SK-N-SH (cell line): ENCODE measurements around the gene SPATA16. TPM values are rescaled to one million over a fixed set of nuclear protein-coding genes. Genes with fewer than 3 reads are reported as not detected.
"Not testable (repeated sequence)": the region's sequence is repeated elsewhere in the genome, so short reads cannot be mapped to it uniquely, and the experiment has no call there.

ENCODE experiments used
- CTCF ChIA-PET: fragments of 300-600, 350-600 bp; formaldehyde crosslinking; extraction: SDS; loops from one replicate; lab custom pipeline; 2021; lab: Yijun Ruan, JAX
- POLR2A ChIA-PET: fragments of 350-600 bp; sonication (Branson Sonifier 250); formaldehyde crosslinking; extraction: SDS; loops from one replicate; lab custom pipeline; 2020; ENCODE audit warnings: antibody characterized with exemption, inconsistent platforms; lab: Yijun Ruan, JAX
- DNase-seq: peaks from one replicate; pipeline ENCODE4 v3.0.0; 2012
- H2AFZ ChIP-seq: fragments of 200-600 bp; sonication (generic); 2 replicates; pipeline ENCODE4 v1.8.1; 2016; ENCODE audit warnings: antibody characterized with exemption, mild to moderate bottlenecking, low read depth
- H3F3A ChIP-seq: fragments of 200-600 bp; sonication (generic); replicated peaks from 2 replicates; pipeline ENCODE3; 2016; ENCODE audit warnings: antibody characterized with exemption, mild to moderate bottlenecking; ENCODE audit not compliant: insufficient read depth
- H3K27ac ChIP-seq, 2 experiments: fragments of 200-500 bp in 1 of 2; fragments of 200-600 bp in 1 of 2; sonication (Bioruptor generic) in 1 of 2; sonication (generic), shearing (Covaris generic) in 1 of 2; 2 replicates each; pipeline versions ENCODE4 v1.5.1 to v1.6.1; 2014 to 2016; ENCODE audit warnings: low read depth in 2 of 2, inconsistent platforms in 1 of 2, low read length in 1 of 2, mild to moderate bottlenecking in 1 of 2, mixed read lengths in 1 of 2
- H3K27me3 ChIP-seq: fragments of 200-600 bp; sonication (generic), shearing (Covaris generic); 2 replicates; pipeline ENCODE4 v1.6.1; 2016; ENCODE audit warnings: mixed run types; ENCODE audit not compliant: insufficient read depth
- H3K36me3 ChIP-seq, 2 experiments: fragments of 200-500 bp in 1 of 2; fragments of 200-600 bp in 1 of 2; sonication (Bioruptor generic) in 1 of 2; sonication (generic) in 1 of 2; replicated peaks in 1 of 2; 2 replicates each; pipeline versions ENCODE3 to v1.5.1; 2014 to 2016; ENCODE audit warnings: low read length in 1 of 2, mild to moderate bottlenecking in 1 of 2; ENCODE audit not compliant: insufficient read depth in 2 of 2, control insufficient read depth in 1 of 2
- H3K4me1 ChIP-seq, 2 experiments: fragments of 200-500 bp in 1 of 2; fragments of 200-600 bp in 1 of 2; sonication (Bioruptor generic) in 1 of 2; sonication (generic), shearing (Covaris generic) in 1 of 2; 2 replicates each; pipeline versions ENCODE4 v1.5.1 to v1.6.1; 2014 to 2016; ENCODE audit warnings: low read depth in 1 of 2, low read length in 1 of 2, mixed run types in 1 of 2; ENCODE audit not compliant: insufficient read depth in 2 of 2, control insufficient read depth in 1 of 2
- H3K4me2 ChIP-seq: fragments of 200-600 bp; sonication (generic), shearing (Covaris generic); 2 replicates; pipeline ENCODE4 v1.6.1; 2017; ENCODE audit warnings: mixed run types
- H3K4me3 ChIP-seq, 2 experiments: fragments of 200-500 bp in 1 of 2; fragments of 200-600 bp in 1 of 2; sonication (Bioruptor generic) in 1 of 2; sonication (generic), shearing (Covaris generic) in 1 of 2; 2 replicates each; pipeline versions ENCODE4 v1.5.1 to v1.8.1; 2014 to 2016; ENCODE audit warnings: low read depth in 2 of 2, inconsistent platforms in 1 of 2, low read length in 1 of 2, mild to moderate bottlenecking in 1 of 2, mixed read lengths in 1 of 2, moderate library complexity in 1 of 2
- H3K79me2 ChIP-seq: fragments of 200-600 bp; sonication (generic); 2 replicates; pipeline ENCODE4 v1.8.1; 2017; ENCODE audit warnings: mild to moderate bottlenecking; ENCODE audit not compliant: insufficient read depth
- H3K9ac ChIP-seq: fragments of 200-600 bp; sonication (generic); 2 replicates; pipeline ENCODE4 v1.6.1; 2017; ENCODE audit warnings: mixed run types
- H3K9me2 ChIP-seq: fragments of 200-600 bp; sonication (generic); 2 replicates; pipeline ENCODE4 v1.6.1; 2017; ENCODE audit warnings: mixed run types
- H3K9me3 ChIP-seq: fragments of 200-600 bp; sonication (generic); 2 replicates; pipeline ENCODE4 v1.6.1; 2017; ENCODE audit warnings: mixed run types, mild to moderate bottlenecking, moderate library complexity
- H4K20me1 ChIP-seq: fragments of 200-600 bp; sonication (generic); 2 replicates; pipeline ENCODE4 v1.6.1; 2017; ENCODE audit warnings: mild to moderate bottlenecking, mixed run types; ENCODE audit not compliant: insufficient read depth
- CHD2 ChIP-seq: fragments of 150-350 bp; IDR thresholded peaks from 2 replicates; pipeline ENCODE4 v1.6.1; 2018; ENCODE audit warnings: low read length; ENCODE audit not compliant: partially characterized antibody
- EP300 ChIP-seq, 2 experiments: IDR thresholded peaks; 2 replicates each; pipeline versions ENCODE4 v1.4.0 to v1.6.1; 2012; ENCODE audit warnings: borderline replicate concordance in 1 of 2, low read depth in 1 of 2, low read length in 1 of 2
- EZH2phosphoT487 ChIP-seq: fragments of 200-600 bp; sonication (generic); IDR thresholded peaks from 2 replicates; pipeline ENCODE4 v1.6.1; 2017; ENCODE audit warnings: low read depth, mixed run types, mild to moderate bottlenecking, antibody characterized with exemption, moderate library complexity, borderline replicate concordance
- FOSL2 ChIP-seq: IDR thresholded peaks from 2 replicates; pipeline ENCODE4 v1.4.0; 2012; ENCODE audit warnings: low read depth, mild to moderate bottlenecking, moderate library complexity, borderline replicate concordance
- FOXJ3 ChIP-seq: sonication (generic); formaldehyde crosslinking; IDR thresholded peaks from 2 replicates; pipeline ENCODE4 v1.5.1; 2020; ENCODE audit warnings: mild to moderate bottlenecking, missing genetic modification reagents
- GABPA ChIP-seq: IDR thresholded peaks from 2 replicates; pipeline ENCODE4 v1.4.0; 2012; ENCODE audit warnings: low read depth, mild to moderate bottlenecking
- NFIC ChIP-seq: IDR thresholded peaks from 2 replicates; pipeline ENCODE4 v1.4.0; 2012; ENCODE audit warnings: borderline replicate concordance
- RAD21 ChIP-seq: IDR thresholded peaks from 2 replicates; pipeline ENCODE4 v1.6.1; 2012; ENCODE audit warnings: mild to moderate bottlenecking, low read length
- RCOR1 ChIP-seq: fragments of 150-350 bp; IDR thresholded peaks from 2 replicates; pipeline ENCODE4 v1.6.1; 2017; ENCODE audit warnings: antibody characterized with exemption, low read length
- SMC3 ChIP-seq: IDR thresholded peaks from 2 replicates; pipeline ENCODE4 v1.6.1; 2012; ENCODE audit warnings: low read depth, low read length, improper control_type of control experiment
- TCF12 ChIP-seq: IDR thresholded peaks from 2 replicates; pipeline ENCODE4 v1.4.0; 2012
- TEAD4 ChIP-seq: IDR thresholded peaks from 2 replicates; pipeline ENCODE4 v1.4.0; 2012; ENCODE audit warnings: mild to moderate bottlenecking, borderline replicate concordance; ENCODE audit not compliant: insufficient read depth
- ZBTB33 ChIP-seq: IDR thresholded peaks from 2 replicates; pipeline ENCODE4 v1.4.0; 2012; ENCODE audit warnings: low read depth, borderline replicate concordance
- WGBS: methylation state at CpG from one replicate; pipeline ENCODE4 v1.1.6; 2017; ENCODE audit warnings: low lambda C conversion rate; 5-methylcytosine and 5-hydroxymethylcytosine counted together
- polyA plus RNA-seq, 3 experiments: library from polyadenylated mRNA; depleted of rRNA; stranded (reverse); fragments of >200 nt; gene quantifications; 2 replicates each; pipeline ENCODE4 v1.2.3, GENCODE V29; 2012
- TF ChIP-seq, protein P1 (sequence below): fragments of 200-600 bp; sonication (generic); IDR thresholded peaks from 2 replicates; pipeline ENCODE4 v1.6.1; 2017; ENCODE audit warnings: antibody characterized with exemption, mild to moderate bottlenecking, moderate library complexity

The SPATA16 gene, protein sequence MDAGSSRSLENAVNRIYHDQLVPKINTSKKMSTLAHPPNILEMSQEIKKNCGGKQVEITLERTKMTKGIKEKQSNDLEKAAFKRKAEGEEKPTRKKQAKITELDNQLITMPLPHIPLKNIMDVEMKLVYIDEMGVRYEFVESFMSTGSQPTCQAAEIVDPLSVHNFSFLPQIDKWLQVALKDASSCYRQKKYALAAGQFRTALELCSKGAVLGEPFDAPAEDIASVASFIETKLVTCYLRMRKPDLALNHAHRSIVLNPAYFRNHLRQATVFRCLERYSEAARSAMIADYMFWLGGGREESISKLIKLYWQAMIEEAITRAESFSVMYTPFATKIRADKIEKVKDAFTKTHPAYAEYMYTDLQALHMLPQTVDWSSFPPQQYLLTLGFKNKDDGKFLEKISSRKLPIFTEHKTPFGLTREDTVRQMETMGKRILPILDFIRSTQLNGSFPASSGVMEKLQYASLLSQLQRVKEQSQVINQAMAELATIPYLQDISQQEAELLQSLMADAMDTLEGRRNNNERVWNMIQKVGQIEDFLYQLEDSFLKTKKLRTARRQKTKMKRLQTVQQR
- not detected in 2 replicates for polyA plus RNA-seq (2012; rRNA removed)
- polyA plus RNA-seq (2012; cell fraction: cytosol; rRNA removed) = not detected in 2 replicates
- not detected in 2 replicates for polyA plus RNA-seq (2012; cell fraction: nucleus; rRNA removed)

DNA sequence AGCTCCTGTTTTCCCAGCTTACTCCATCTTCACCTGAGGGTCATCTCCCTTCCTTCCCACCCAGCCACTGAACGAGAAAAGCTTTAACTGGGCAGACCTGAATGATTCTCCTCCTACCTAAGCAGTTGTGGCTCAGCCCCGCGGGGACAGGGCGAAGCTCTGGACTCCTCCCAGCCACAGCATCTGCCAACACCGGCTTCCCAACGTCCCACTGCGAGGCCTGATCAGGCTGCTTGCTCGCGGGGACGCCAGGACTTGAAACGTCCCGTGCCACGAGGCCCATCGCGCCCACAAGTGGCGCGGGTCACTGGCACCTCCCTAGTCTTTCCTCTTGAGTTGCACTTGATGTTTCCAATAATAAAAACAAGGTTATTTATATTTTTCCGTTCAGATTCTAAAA is at the start of gene SPATA16:
SPATA16 (minus strand) TSS at position 250 of the 400 bp plus-strand sequence. CDS start 23,504 bp downstream, outside the sequence.
- Histone ChIP-seq H3K36me3 (no peaks in the 10 kb centered on the region), H3K9me3 (no peaks in the 10 kb centered on the region)
- no peak for TF ChIP-seq NFIC
- no peak for TF ChIP-seq CHD2
- TF ChIP-seq FOXJ3 = no peak
- no peak for TF ChIP-seq GABPA
- TF ChIP-seq, all 33 proteins: peak for 0
- H2AFZ ChIP-seq = no peak within 1 kb of the TSS
- 70% methylated on average over 18 of the region's 18 CpGs for WGBS
- H3K27me3 ChIP-seq = no peaks in the 10 kb centered on the region
- H3K4me2 ChIP-seq = no peak within 1 kb of the TSS
- no peak within 1 kb of the TSS for H3K9ac ChIP-seq
- no peaks in the 10 kb centered on the region for H3F3A ChIP-seq
- H3K4me3 ChIP-seq = no peak within 1 kb of the TSS
- H4K20me1 ChIP-seq = no peaks in the 10 kb centered on the region
- no peaks in the 10 kb centered on the region; a peak in 1 of 4 replicates for H3K4me1 ChIP-seq
- CTCF ChIA-PET = no interaction called here
- no peaks in the 10 kb centered on the region for H3K79me2 ChIP-seq
- no peak within 1 kb of the TSS for H3K27ac ChIP-seq
- DNase-seq = no peak
- no peaks in the 10 kb centered on the region for H3K9me2 ChIP-seq
- POLR2A ChIA-PET = no interaction called here

DNA sequence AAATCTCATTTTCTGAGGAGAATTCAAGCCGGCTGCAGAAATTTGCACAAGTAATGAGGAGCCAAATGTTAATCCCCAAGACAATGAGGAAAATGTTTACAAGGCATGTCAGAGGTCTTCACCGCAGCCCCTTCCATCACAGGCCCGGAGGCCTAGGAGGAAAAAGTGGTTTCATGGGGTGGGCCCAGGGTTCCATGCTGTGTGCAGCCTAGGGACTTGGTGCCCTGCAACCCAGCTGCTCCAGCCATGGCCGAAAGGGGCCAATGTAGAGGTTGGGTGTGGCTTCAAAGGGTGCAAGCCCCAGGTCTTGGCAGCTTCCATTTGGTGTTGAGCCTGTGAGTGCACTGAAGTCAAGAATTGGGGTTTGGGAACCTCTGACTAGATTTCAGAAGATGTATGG is 42.0 kb upstream of the SPATA16 start:
- H3K27me3 ChIP-seq, H3K4me1 ChIP-seq, H3K27ac ChIP-seq, POLR2A ChIA-PET, H3K9ac ChIP-seq, DNase-seq, H3F3A ChIP-seq, H3K4me3 ChIP-seq, H3K4me2 ChIP-seq, H3K79me2 ChIP-seq, H3K36me3 ChIP-seq, H2AFZ ChIP-seq, CTCF ChIA-PET, H3K9me3 ChIP-seq, H4K20me1 ChIP-seq, H3K9me2 ChIP-seq: not testable (repeated sequence)
- WGBS = 38% methylated on average over 4 of the region's 4 CpGs

GRCh38 chr3:173173652-173174051 is 32.6 kb upstream of the SPATA16 start:
- DNase-seq = no peak
- Histone ChIP-seq H3K27ac (no peak overlapping the region), H3K36me3 (no peaks in the 10 kb centered on the region), H2AFZ (no peak overlapping the region), H3K4me3 (no peak overlapping the region), H3K9me3 (no peaks in the 10 kb centered on the region), H3K4me1 (no peaks in the 10 kb centered on the region), H3K9ac (no peak overlapping the region), H3K9me2 (no peaks in the 10 kb centered on the region), H3F3A (no peaks in the 10 kb centered on the region), H4K20me1 (no peaks in the 10 kb centered on the region), H3K4me2 (no peak overlapping the region), H3K27me3 (no peaks in the 10 kb centered on the region), H3K79me2 (no peaks in the 10 kb centered on the region)
- CTCF ChIA-PET = no interaction called here
- whole genome bisulfite sequencing = 49% methylated on average over 2 of the region's 2 CpGs
- POLR2A ChIA-PET = no interaction called here
- TF ChIP-seq EP300 (IDR thresholded peaks at IDR 0.05; ENCODE audit: borderline replicate concordance in 1 of 2, low read depth in 1 of 2, low read length in 1 of 2) = no peak
- TF ChIP-seq EZH2phosphoT487 = no peak
- TF ChIP-seq TCF12 = no peak
- no peak for TF ChIP-seq GABPA
- no peak for TF ChIP-seq ZBTB33
- no peak for TF ChIP-seq FOXJ3
- no peak for TF ChIP-seq RAD21
- TF ChIP-seq, protein P1, sequence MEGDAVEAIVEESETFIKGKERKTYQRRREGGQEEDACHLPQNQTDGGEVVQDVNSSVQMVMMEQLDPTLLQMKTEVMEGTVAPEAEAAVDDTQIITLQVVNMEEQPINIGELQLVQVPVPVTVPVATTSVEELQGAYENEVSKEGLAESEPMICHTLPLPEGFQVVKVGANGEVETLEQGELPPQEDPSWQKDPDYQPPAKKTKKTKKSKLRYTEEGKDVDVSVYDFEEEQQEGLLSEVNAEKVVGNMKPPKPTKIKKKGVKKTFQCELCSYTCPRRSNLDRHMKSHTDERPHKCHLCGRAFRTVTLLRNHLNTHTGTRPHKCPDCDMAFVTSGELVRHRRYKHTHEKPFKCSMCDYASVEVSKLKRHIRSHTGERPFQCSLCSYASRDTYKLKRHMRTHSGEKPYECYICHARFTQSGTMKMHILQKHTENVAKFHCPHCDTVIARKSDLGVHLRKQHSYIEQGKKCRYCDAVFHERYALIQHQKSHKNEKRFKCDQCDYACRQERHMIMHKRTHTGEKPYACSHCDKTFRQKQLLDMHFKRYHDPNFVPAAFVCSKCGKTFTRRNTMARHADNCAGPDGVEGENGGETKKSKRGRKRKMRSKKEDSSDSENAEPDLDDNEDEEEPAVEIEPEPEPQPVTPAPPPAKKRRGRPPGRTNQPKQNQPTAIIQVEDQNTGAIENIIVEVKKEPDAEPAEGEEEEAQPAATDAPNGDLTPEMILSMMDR = no peak
- TF ChIP-seq TEAD4 = no peak
- no peak for TF ChIP-seq FOSL2
- TF ChIP-seq SMC3 = no peak
- no peak for TF ChIP-seq RCOR1
